HG03457 (cell line): ENCODE data around the gene SLC26A2.

ENCODE experiments used
- ATAC-seq: cut with Tn5 transposase; IDR thresholded peaks from one replicate; pipeline ENCODE4 v1.9.1; 2021; ENCODE audit warnings: moderate number of reproducible peaks; ENCODE audit not compliant: unreplicated experiment

Gene SLC26A2

GRCh38 chr5:149960272-149961185 is at the start of gene SLC26A2:
TSS of gene SLC26A2 (plus strand) at chr5:149960758. CDS start at chr5:149977653, 16,895 bp downstream.
- peak; percentile 99 for ATAC-seq

GRCh38 chr5:149911031-149911430 is 49.5 kb upstream of the SLC26A2 start:
- ATAC-seq = no peak

GRCh38 chr5:149912226-149912871 is 48.2 kb upstream of the SLC26A2 start:
- no peak for ATAC-seq

GRCh38 chr5:149913436-149914419 is 46.8 kb upstream of the SLC26A2 start:
- ATAC-seq = no peak

GRCh38 chr5:149915392-149916260 is 44.9 kb upstream of the SLC26A2 start:
- no peak for ATAC-seq

GRCh38 chr5:149916334-149917072 is 44.1 kb upstream of the SLC26A2 start:
- ATAC-seq = no peak

- ATAC-seq = no peak
Observed at GRCh38 chr5:149917073-149917676, 43.4 kb upstream of the SLC26A2 start.

- no peak for ATAC-seq
Observed at GRCh38 chr5:149921597-149921996, 39.0 kb upstream of the SLC26A2 start.

GRCh38 chr5:149922950-149923349 is 37.6 kb upstream of the SLC26A2 start:
- ATAC-seq = no peak

GRCh38 chr5:149924486-149924885 is 36.1 kb upstream of the SLC26A2 start:
- ATAC-seq = no peak

- ATAC-seq = no peak
Observed at GRCh38 chr5:149930043-149930748, 30.4 kb upstream of the SLC26A2 start.

- ATAC-seq = no peak
Observed at GRCh38 chr5:149930749-149931574, 29.6 kb upstream of the SLC26A2 start.

- no peak for ATAC-seq
Observed at GRCh38 chr5:149931992-149932436, 28.5 kb upstream of the SLC26A2 start.

- no peak for ATAC-seq
Observed at GRCh38 chr5:149932445-149933350, 27.9 kb upstream of the SLC26A2 start.

- ATAC-seq = no peak
Observed at GRCh38 chr5:149935431-149935901, 25.1 kb upstream of the SLC26A2 start.

- ATAC-seq = no peak
Observed at GRCh38 chr5:149936044-149936699, 24.4 kb upstream of the SLC26A2 start.
